ENCODE measurements around the gene AGAP1.

- no peak for TF ChIP-seq CTCF (IDR thresholded peaks at IDR 0.05)
- no peak for TF ChIP-seq POLR2A (IDR thresholded peaks at IDR 0.05)
- TF ChIP-seq EP300 (IDR thresholded peaks at IDR 0.05) = no peak
Observed at GRCh38 chr2:235737840-235738239, 244.0 kb downstream of the AGAP1 start.

All from sigmoid colon (tissue), 4 donors.